Measurements from ENCODE around the gene STAMBPL1.
"Not testable (repeated sequence)": the region's sequence is repeated elsewhere in the genome, so short reads cannot be mapped to it uniquely, and the experiment has no call there.

The STAMBPL1 gene

GRCh38 chr10:88879534-88880281, at the start of gene STAMBPL1:
STAMBPL1 (plus strand) TSS chr10:88880245; CDS start chr10:88901709, 21,464 bp downstream.
- DNase-seq = no peak

- no peak for DNase-seq
Measured at GRCh38 chr10:88830643-88831268, 49.3 kb upstream of the STAMBPL1 start.

GRCh38 chr10:88831709-88832108, 48.3 kb upstream of the STAMBPL1 start:
- no peak for DNase-seq

GRCh38 chr10:88832376-88832775, 47.7 kb upstream of the STAMBPL1 start:
- DNase-seq = no peak

- DNase-seq = no peak
Measured at GRCh38 chr10:88833156-88833555, 46.9 kb upstream of the STAMBPL1 start.

GRCh38 chr10:88833723-88834122, 46.3 kb upstream of the STAMBPL1 start:
- DNase-seq = no peak

- peak; percentile 43 for DNase-seq
Measured at GRCh38 chr10:88835096-88835909, 44.7 kb upstream of the STAMBPL1 start.

GRCh38 chr10:88835910-88836221, 44.2 kb upstream of the STAMBPL1 start:
- DNase-seq = no peak

- DNase-seq = not testable (repeated sequence)
Measured at GRCh38 chr10:88837632-88838031, 42.4 kb upstream of the STAMBPL1 start.

GRCh38 chr10:88838766-88839350, 41.2 kb upstream of the STAMBPL1 start:
- DNase-seq = no peak

GRCh38 chr10:88840104-88840503, 39.9 kb upstream of the STAMBPL1 start:
- no peak for DNase-seq

- no peak for DNase-seq
Measured at GRCh38 chr10:88840881-88841280, 39.2 kb upstream of the STAMBPL1 start.

GRCh38 chr10:88841316-88842111, 38.5 kb upstream of the STAMBPL1 start:
- DNase-seq = no peak

GRCh38 chr10:88843171-88843570, 36.9 kb upstream of the STAMBPL1 start:
- no peak for DNase-seq

- no peak for DNase-seq
Measured at GRCh38 chr10:88848499-88848898, 31.5 kb upstream of the STAMBPL1 start.

- no peak for DNase-seq
Measured at GRCh38 chr10:88849234-88849633, 30.8 kb upstream of the STAMBPL1 start.

GRCh38 chr10:88850712-88851111, 29.3 kb upstream of the STAMBPL1 start:
- no peak for DNase-seq

- DNase-seq = no peak
Measured at GRCh38 chr10:88851706-88852105, 28.3 kb upstream of the STAMBPL1 start, which contains the start of gene ANKRD22. ANKRD22 (minus strand) TSS chr10:88851844; CDS start chr10:88851607, 237 bp downstream.

- DNase-seq = no peak
Measured at GRCh38 chr10:88852327-88852726, 27.7 kb upstream of the STAMBPL1 start.

GRCh38 chr10:88853155-88853881, 26.7 kb upstream of the STAMBPL1 start:
- DNase-seq = no peak

- DNase-seq = no peak
Measured at GRCh38 chr10:88854684-88855083, 25.4 kb upstream of the STAMBPL1 start.

GRCh38 chr10:88857831-88858230, 22.2 kb upstream of the STAMBPL1 start:
- no peak for DNase-seq
